GM19455 (cell line): ENCODE data around the gene PDLIM7.

Source experiments
- ATAC-seq: cut with Tn5 transposase; IDR thresholded peaks from one replicate; pipeline ENCODE4 v1.9.1; 2021; ENCODE audit not compliant: unreplicated experiment

Gene PDLIM7

DNA sequence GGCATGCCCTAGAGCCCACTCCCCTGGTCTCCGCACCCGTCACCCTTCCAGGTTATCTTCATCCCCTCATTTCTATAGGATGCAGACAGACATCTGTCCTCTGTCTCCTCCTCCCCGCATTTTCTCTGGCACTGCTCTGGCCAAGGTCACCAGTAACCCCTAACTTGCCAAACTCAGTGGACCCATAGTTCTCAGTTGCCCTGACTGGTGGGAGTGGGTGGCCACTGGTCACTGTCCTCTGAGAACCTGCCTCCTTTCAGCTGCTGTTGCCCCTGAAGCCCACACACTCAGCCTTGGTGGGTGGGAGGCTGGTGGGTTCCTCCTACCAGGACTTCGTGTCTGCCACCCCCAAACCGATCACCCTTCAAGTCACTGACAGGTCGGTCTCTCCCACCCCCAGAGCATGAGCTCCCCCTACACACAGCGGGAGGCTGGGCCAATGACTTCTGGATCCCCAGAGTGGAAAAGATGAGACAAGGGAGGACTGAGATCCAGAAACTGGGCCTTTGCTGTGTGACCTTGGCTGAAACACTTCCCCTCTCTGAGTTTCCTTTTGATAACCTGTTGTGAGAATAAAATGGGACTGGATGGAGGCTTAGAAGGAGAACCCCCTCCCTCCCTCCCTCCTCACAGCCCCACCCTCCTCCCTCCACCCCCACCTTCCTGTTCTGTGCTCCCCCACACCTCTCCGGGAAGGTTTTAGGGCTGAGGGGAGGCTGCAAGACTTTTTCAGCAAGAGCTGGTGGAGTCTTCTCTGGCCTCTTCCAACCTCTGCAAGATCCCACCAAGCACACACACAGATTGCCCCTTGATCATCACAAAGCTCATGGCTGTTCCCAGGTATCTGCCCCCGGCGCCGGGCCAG is 21.6 kb downstream of the PDLIM7 start:
- ATAC-seq = no peak

- ATAC-seq = no peak
Observed at GRCh38 chr5:177474846-177475562, 22.4 kb downstream of the PDLIM7 start.

GRCh38 chr5:177474002-177474476 is 23.4 kb downstream of the PDLIM7 start:
- ATAC-seq = no peak

DNA sequence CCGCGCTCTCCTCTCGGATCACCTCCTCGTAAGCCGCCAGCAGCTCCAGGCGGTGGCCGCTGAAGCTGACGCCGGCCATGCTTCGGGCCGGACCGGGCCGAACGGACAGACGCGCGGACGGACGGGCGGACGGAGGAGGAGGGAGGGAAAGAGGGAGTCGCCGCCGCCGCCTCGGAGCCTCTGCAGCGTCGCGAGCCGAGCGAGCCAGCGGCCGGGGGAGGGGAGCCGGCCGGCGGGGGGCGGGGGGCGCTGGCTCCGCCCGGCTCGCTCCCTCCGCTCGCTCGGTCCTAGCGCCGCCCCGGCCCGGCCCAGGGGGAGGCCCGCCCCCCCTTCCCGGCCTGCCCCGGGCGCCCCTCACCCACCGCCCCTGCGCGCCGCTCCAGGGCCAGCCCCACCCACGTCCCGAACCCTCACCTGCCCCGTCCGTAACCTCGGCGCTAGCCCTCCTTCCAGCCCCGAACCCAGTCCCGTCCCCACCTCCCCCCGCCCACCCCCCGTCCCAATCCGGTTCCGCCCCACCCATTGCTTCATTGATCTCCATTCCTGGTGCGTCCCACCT is 23.9 kb downstream of the PDLIM7 start, which contains the start of gene DBN1:
DBN1 (minus strand) TSS at position 192 of the 559 bp plus-strand sequence; CDS start at position 79, 113 bp downstream.
- no peak for ATAC-seq

GRCh38 chr5:177472460-177473442 is 24.7 kb downstream of the PDLIM7 start:
- peak; percentile 44 for ATAC-seq

DNA sequence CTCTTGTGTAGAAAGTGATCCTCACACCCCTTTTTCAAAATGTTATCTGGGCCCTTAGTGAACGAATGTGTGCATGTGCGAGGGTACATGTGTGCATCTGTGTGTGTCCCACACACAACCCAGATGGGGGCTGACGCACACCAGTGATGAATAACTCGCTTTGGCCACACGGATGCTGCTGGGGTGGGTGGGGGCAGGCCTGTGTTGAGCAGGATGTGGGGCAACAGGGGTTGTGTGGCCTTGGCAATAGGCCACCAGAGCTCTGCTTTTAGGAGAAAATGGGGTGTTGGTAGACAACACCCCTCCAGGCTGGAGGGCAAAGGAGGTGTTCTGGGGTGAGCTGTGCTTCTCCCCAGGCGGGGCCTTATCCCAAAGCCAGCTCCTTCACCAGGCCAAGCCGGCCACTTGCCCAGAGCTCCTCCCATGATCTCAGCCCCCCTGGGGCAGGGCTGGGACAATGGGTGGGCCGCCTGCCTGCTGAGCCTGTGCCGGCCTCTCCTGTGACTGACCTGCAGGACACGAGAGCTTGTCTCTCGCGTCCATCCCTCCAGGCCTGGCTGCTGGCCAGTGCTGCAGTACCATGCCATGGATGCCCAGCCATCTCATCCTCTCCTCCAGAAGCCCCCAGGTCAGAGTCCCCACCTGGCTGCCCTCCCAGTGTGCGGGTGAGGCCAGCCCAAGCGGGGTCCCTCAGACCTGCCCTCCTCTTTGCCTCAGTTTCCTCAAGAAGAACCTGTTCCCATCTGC is 25.6 kb downstream of the PDLIM7 start:
- ATAC-seq = no peak

DNA sequence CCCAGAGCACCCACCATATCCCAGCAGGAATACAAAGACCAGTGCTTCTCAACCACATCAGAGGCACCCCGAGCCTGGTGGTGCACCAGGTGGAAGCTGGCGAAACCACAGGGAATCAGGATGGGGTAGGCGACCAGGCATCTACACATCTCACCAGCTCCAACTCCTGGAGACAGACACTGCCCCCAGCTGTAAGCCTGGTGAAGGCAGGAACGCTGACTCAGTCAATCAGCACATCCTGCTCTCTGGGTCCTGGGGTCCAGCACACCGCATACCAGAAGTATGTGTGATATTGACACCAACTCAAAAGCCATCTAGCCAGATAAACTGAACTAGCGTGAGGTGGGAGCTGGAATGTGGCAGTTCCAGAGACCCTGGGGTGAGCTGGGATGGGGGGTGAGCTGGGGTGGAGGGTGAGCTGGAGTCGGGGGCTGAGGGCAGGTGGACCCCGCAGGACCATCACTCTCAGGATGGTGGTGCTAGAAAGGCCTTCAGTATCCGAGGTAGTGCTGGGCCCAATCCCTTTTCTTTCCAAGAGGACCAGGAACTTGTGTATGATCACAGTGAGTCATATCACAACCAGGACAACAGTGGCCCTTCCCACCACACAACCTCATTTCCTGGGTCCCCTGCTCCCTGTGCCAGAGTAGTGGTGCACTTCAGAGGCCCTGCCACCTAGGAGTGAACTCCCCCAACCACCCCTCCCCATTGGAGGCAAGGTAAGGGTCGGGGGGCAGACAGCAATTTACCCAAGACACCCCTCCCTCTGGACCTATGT is 26.5 kb downstream of the PDLIM7 start:
- ATAC-seq = no peak

DNA sequence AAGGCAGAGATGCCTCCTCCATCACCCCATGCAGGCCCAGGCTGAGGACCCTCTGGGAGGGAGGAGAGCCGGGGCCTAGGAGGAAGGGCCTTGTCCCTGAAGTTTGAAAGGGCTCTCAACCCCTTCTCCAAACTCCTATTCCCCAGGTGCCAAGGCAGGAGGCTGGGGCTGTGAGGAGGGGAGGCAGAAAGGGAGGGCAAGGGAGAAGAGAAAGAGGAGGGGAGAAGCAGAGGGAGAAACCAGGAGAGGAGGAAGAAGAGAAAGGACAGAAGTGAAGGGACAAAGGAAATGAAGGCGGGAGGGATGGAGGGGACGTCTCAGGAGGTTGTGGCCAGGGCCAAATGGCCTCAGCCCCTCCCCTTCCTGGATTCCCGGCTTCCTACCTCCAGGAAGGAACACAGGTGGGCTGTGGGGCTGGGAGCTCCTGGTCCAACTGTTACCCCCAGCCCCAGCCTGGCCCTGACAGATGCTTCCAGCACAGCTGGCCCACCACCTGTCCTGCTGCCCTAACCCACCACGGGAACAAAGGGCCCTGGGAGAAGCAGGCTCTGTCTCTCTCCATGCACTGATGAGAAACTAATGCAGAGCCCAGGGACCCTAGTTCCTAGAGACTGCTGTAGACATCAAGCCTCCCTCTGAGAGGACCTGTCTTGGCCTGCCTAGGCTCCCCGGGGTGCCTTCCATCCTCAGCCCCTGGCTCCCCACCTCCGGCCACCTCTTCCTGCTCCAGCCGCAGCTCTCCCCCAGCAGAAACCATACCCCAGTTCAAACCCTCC is 27.5 kb downstream of the PDLIM7 start:
- ATAC-seq = no peak

GRCh38 chr5:177468685-177469628 is 28.4 kb downstream of the PDLIM7 start:
- ATAC-seq = no peak

DNA sequence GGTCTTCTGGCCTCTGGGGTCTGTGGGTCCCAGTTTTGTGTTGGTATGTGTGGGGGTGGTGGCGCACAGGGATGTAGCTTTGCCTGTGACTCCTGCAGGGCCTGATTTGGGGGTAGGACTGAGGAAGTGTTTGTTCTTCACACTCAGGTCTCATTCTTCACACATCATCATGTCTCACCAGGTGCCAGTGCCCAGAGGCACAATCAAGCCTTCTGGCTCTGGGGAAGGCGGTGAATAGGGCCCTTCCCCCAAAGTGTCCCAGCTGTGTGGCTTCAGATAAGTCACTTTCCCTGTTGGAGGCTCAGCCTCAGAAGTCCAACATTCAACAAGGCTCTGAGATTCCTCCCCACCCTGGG is 29.1 kb downstream of the PDLIM7 start:
- ATAC-seq = no peak

- ATAC-seq = no peak
Observed at GRCh38 chr5:177467436-177467835, 30.0 kb downstream of the PDLIM7 start.

DNA sequence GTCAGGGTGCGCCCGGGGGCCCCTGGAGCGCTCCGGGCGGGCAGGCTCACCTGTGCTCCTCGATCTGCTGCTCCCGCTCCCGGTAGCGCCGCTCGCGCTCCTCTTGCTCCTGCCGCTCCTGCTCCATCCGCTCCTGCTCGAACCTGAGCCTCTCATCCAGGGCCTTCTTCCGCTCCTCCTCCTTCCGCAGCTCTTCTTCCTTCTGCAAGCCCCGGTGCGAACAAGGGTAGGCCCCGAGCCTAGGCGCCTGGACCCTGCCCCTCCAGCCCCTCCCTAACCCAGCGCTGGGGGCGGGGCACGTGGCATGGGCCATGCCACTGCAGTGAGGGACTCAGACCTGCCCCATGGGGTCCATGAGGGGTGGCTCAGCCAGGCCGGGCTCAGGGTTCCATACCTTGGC is 30.5 kb downstream of the PDLIM7 start:
- no peak for ATAC-seq

- ATAC-seq = no peak
Observed at GRCh38 chr5:177465044-177465443, 32.4 kb downstream of the PDLIM7 start.

GRCh38 chr5:177462021-177462670 is 35.3 kb downstream of the PDLIM7 start:
- no peak for ATAC-seq

GRCh38 chr5:177459819-177460628 is 37.4 kb downstream of the PDLIM7 start:
- ATAC-seq = no peak

DNA sequence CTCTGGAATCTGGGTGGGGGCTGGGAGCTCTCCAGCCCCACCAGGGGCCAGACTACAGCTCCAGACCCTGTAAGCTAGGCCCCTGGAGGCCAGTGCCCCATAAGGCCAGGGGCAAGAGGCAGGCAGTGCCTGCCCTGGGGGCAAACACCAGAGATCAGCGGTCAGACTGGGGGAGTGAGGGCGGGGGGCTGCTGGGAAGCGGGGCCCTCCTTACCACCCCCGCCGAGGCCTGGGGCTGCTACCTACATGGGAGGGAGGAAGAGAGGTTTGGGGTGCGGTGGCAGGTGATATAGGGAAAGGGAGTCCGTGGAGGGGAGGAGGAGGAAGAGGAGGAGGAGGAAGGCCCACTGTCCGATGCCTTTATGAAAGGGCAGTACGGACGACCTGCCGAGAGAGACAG is 38.0 kb downstream of the PDLIM7 start:
- no peak for ATAC-seq
